ENCODE measurements around the gene MRTFA.

GRCh38 chr22:40395607-40396006 lies 240.9 kb downstream of the MRTFA start:
- TF ChIP-seq, protein P1, sequence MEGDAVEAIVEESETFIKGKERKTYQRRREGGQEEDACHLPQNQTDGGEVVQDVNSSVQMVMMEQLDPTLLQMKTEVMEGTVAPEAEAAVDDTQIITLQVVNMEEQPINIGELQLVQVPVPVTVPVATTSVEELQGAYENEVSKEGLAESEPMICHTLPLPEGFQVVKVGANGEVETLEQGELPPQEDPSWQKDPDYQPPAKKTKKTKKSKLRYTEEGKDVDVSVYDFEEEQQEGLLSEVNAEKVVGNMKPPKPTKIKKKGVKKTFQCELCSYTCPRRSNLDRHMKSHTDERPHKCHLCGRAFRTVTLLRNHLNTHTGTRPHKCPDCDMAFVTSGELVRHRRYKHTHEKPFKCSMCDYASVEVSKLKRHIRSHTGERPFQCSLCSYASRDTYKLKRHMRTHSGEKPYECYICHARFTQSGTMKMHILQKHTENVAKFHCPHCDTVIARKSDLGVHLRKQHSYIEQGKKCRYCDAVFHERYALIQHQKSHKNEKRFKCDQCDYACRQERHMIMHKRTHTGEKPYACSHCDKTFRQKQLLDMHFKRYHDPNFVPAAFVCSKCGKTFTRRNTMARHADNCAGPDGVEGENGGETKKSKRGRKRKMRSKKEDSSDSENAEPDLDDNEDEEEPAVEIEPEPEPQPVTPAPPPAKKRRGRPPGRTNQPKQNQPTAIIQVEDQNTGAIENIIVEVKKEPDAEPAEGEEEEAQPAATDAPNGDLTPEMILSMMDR (IDR thresholded peaks at IDR 0.05) = no peak
- TF ChIP-seq POLR2A (IDR thresholded peaks at IDR 0.05) = no peak

All from uterus (tissue), 2 donors.